Measurements from ENCODE around the gene NXPE4. TPM values are rescaled to one million over a fixed set of nuclear protein-coding genes. Genes with fewer than 3 reads are reported as not detected.
"Not testable (repeated sequence)": the region's sequence is repeated elsewhere in the genome, so short reads cannot be mapped to it uniquely, and the experiment has no call there.

NXPE4 gene
- total and polyA plus RNA-seq, 3 experiments from 2014 or later: not detected

- H3K27ac Mint-ChIP-seq: no peak overlapping the region
- Histone ChIP-seq H3K4me3 (ENCODE audit: low read length) (no peak overlapping the region), H3K27ac (ENCODE audit: low read depth, low read length) (no peak overlapping the region), H3K4me1 (ENCODE audit: insufficient read depth, low read length) (no peaks in the 10 kb centered on the region), H3K27me3 (ENCODE audit: insufficient read depth, low read length, poor library complexity, severe bottlenecking) (no peaks in the 10 kb centered on the region), H3K36me3 (ENCODE audit: insufficient read depth, low read length) (no peaks in the 10 kb centered on the region), H3K9me3 (ENCODE audit: low read length) (no peaks in the 10 kb centered on the region)
- peaks cover 0 to 2% (median 0%) of the 10 kb centered on the region in 5 donors for H3K9me3 Mint-ChIP-seq
- ChIA-PET CTCF (no interaction called here), POLR2A (no interaction called here)
- no peaks in the 10 kb centered on the region for H3K27me3 Mint-ChIP-seq
- H3K4me3 Mint-ChIP-seq: no peak overlapping the region
- H3K36me3 Mint-ChIP-seq: no peaks in the 10 kb centered on the region
- no peaks in the 10 kb centered on the region for H3K4me1 Mint-ChIP-seq
- DNase-seq: no peak
Measured at GRCh38 chr11:114606003-114606801, 10.6 kb upstream of the NXPE4 start.

- Histone ChIP-seq H3K36me3 (ENCODE audit: insufficient read depth, low read length) (no peaks in the 10 kb centered on the region), H3K4me1 (ENCODE audit: insufficient read depth, low read length) (no peaks in the 10 kb centered on the region), H3K9me3 (ENCODE audit: low read length) (no peaks in the 10 kb centered on the region), H3K4me3 (ENCODE audit: low read length) (no peak overlapping the region), H3K27me3 (ENCODE audit: insufficient read depth, low read length, poor library complexity, severe bottlenecking) (no peaks in the 10 kb centered on the region), H3K27ac (ENCODE audit: low read depth, low read length) (no peak overlapping the region)
- no peaks in the 10 kb centered on the region for H3K36me3 Mint-ChIP-seq
- H3K27ac Mint-ChIP-seq: no peak overlapping the region
- no peak for DNase-seq
- ChIA-PET POLR2A (no interaction called here), CTCF (no interaction called here)
- peaks cover 0 to 2% (median 0%) of the 10 kb centered on the region in 5 donors for H3K9me3 Mint-ChIP-seq
- no peak overlapping the region for H3K4me3 Mint-ChIP-seq
- H3K4me1 Mint-ChIP-seq: no peaks in the 10 kb centered on the region
- H3K27me3 Mint-ChIP-seq: no peaks in the 10 kb centered on the region
Measured at GRCh38 chr11:114605370-114605769, 9.8 kb upstream of the NXPE4 start.

- DNase-seq: no peak
- CTCF ChIA-PET: no interaction called here
- H3K9me3 Mint-ChIP-seq: peaks cover 0 to 2% (median 0%) of the 10 kb centered on the region in 5 donors
- Histone ChIP-seq H3K27ac (ENCODE audit: low read depth, low read length) (no peak overlapping the region), H3K4me1 (ENCODE audit: insufficient read depth, low read length) (no peaks in the 10 kb centered on the region), H3K36me3 (ENCODE audit: insufficient read depth, low read length) (no peaks in the 10 kb centered on the region), H3K4me3 (ENCODE audit: low read length) (no peak overlapping the region), H3K9me3 (ENCODE audit: low read length) (no peaks in the 10 kb centered on the region), H3K27me3 (ENCODE audit: insufficient read depth, low read length, poor library complexity, severe bottlenecking) (no peaks in the 10 kb centered on the region)
- POLR2A ChIA-PET: no interaction called here
- no peaks in the 10 kb centered on the region for H3K4me1 Mint-ChIP-seq
- H3K4me3 Mint-ChIP-seq: no peak overlapping the region
- no peak overlapping the region for H3K27ac Mint-ChIP-seq
- no peaks in the 10 kb centered on the region for H3K36me3 Mint-ChIP-seq
- no peaks in the 10 kb centered on the region for H3K27me3 Mint-ChIP-seq
Measured at GRCh38 chr11:114604886-114605285, 9.3 kb upstream of the NXPE4 start.

- Histone ChIP-seq H3K4me1 (ENCODE audit: insufficient read depth, low read length) (no peaks in the 10 kb centered on the region), H3K36me3 (ENCODE audit: insufficient read depth, low read length) (no peaks in the 10 kb centered on the region), H3K27ac (ENCODE audit: low read depth, low read length) (no peak overlapping the region), H3K27me3 (ENCODE audit: insufficient read depth, low read length, poor library complexity, severe bottlenecking) (no peaks in the 10 kb centered on the region), H3K4me3 (ENCODE audit: low read length) (no peak overlapping the region), H3K9me3 (ENCODE audit: low read length) (no peaks in the 10 kb centered on the region)
- H3K27me3 Mint-ChIP-seq: no peaks in the 10 kb centered on the region
- no peaks in the 10 kb centered on the region for H3K4me1 Mint-ChIP-seq
- H3K4me3 Mint-ChIP-seq: no peak overlapping the region
- H3K9me3 Mint-ChIP-seq: peaks cover 0 to 2% (median 0%) of the 10 kb centered on the region in 5 donors
- CTCF ChIA-PET: no interaction called here
- H3K36me3 Mint-ChIP-seq: no peaks in the 10 kb centered on the region
- DNase-seq: no peak
- POLR2A ChIA-PET: no interaction called here
- H3K27ac Mint-ChIP-seq: no peak overlapping the region
Measured at GRCh38 chr11:114604179-114604813, 8.7 kb upstream of the NXPE4 start.

- H3K36me3 Mint-ChIP-seq; H3K4me1 ChIP-seq (ENCODE audit: insufficient read depth, low read length); H3K27me3 Mint-ChIP-seq; H3K27me3 ChIP-seq (ENCODE audit: insufficient read depth, low read length, poor library complexity, severe bottlenecking); H3K9me3 ChIP-seq (ENCODE audit: low read length); H3K27ac ChIP-seq (ENCODE audit: low read depth, low read length); H3K4me1 Mint-ChIP-seq; POLR2A ChIA-PET; H3K4me3 Mint-ChIP-seq; H3K27ac Mint-ChIP-seq; H3K36me3 ChIP-seq (ENCODE audit: insufficient read depth, low read length); H3K4me3 ChIP-seq (ENCODE audit: low read length); CTCF ChIA-PET; H3K9me3 Mint-ChIP-seq: not testable (repeated sequence)
- peak in 1 of 5 donors; percentile 2 for DNase-seq
Measured at GRCh38 chr11:114603151-114603550, 7.6 kb upstream of the NXPE4 start.

- Histone ChIP-seq H3K27me3 (ENCODE audit: insufficient read depth, low read length, poor library complexity, severe bottlenecking) (no peaks in the 10 kb centered on the region), H3K27ac (ENCODE audit: low read depth, low read length) (no peak overlapping the region), H3K9me3 (ENCODE audit: low read length) (no peaks in the 10 kb centered on the region), H3K4me1 (ENCODE audit: insufficient read depth, low read length) (no peaks in the 10 kb centered on the region), H3K36me3 (ENCODE audit: insufficient read depth, low read length) (no peaks in the 10 kb centered on the region), H3K4me3 (ENCODE audit: low read length) (no peak overlapping the region)
- H3K36me3 Mint-ChIP-seq: no peaks in the 10 kb centered on the region
- no peak for DNase-seq
- POLR2A ChIA-PET: no interaction called here
- no peak overlapping the region for H3K27ac Mint-ChIP-seq
- H3K4me1 Mint-ChIP-seq: no peaks in the 10 kb centered on the region
- peaks cover 0 to 4% of the 10 kb centered on the region in 2 donors for H3K27me3 Mint-ChIP-seq
- CTCF ChIA-PET: no interaction called here
- no peak overlapping the region for H3K4me3 Mint-ChIP-seq
- peaks cover 0 to 2% (median 0%) of the 10 kb centered on the region in 5 donors for H3K9me3 Mint-ChIP-seq
Measured at GRCh38 chr11:114598461-114598860, 2.9 kb upstream of the NXPE4 start.

GRCh38 chr11:114596175-114596919 lies 761 bp upstream of the NXPE4 start:
- Histone ChIP-seq H3K27ac (ENCODE audit: low read depth, low read length) (no peak overlapping the region), H3K4me3 (ENCODE audit: low read length) (no peak overlapping the region), H3K9me3 (ENCODE audit: low read length) (no peaks in the 10 kb centered on the region), H3K4me1 (ENCODE audit: insufficient read depth, low read length) (no peaks in the 10 kb centered on the region), H3K36me3 (ENCODE audit: insufficient read depth, low read length) (no peaks in the 10 kb centered on the region), H3K27me3 (ENCODE audit: insufficient read depth, low read length, poor library complexity, severe bottlenecking) (no peaks in the 10 kb centered on the region)
- Mint-ChIP-seq H3K4me1 (no peaks in the 10 kb centered on the region), H3K9me3 (no peaks in the 10 kb centered on the region), H3K36me3 (no peaks in the 10 kb centered on the region), H3K27me3 (peaks cover 3 to 4% of the 10 kb centered on the region in 2 donors), H3K27ac (no peak overlapping the region), H3K4me3 (peak overlapping the region in 1 of 7 donors; percentile 30)
- DNase-seq: no peak
- POLR2A ChIA-PET: no interaction called here
- CTCF ChIA-PET: no interaction called here

- Histone ChIP-seq H3K27me3 (ENCODE audit: insufficient read depth, low read length, poor library complexity, severe bottlenecking) (no peaks in the 10 kb centered on the region), H3K9me3 (ENCODE audit: low read length) (no peaks in the 10 kb centered on the region), H3K27ac (ENCODE audit: low read depth, low read length) (no peak overlapping the region), H3K4me1 (ENCODE audit: insufficient read depth, low read length) (no peaks in the 10 kb centered on the region), H3K36me3 (ENCODE audit: insufficient read depth, low read length) (no peaks in the 10 kb centered on the region), H3K4me3 (ENCODE audit: low read length) (no peak overlapping the region)
- Mint-ChIP-seq H3K27ac (no peak overlapping the region), H3K4me1 (no peaks in the 10 kb centered on the region), H3K36me3 (no peaks in the 10 kb centered on the region), H3K9me3 (no peaks in the 10 kb centered on the region), H3K4me3 (no peak overlapping the region), H3K27me3 (peaks cover 3 to 7% of the 10 kb centered on the region in 2 donors)
- ChIA-PET POLR2A (no interaction called here), CTCF (no interaction called here)
- no peak for DNase-seq
Measured at GRCh38 chr11:114594703-114595102, 883 bp downstream of the NXPE4 start.

Data from CD8-positive, alpha-beta memory T cell (primary cell).